HEK293T (cell line): ENCODE results near the gene OR11A1.

Source experiments
- ARNT ChIP-seq: fragments of 450-650 bp; IDR thresholded peaks from 2 replicates; pipeline ENCODE4 v1.6.1; 2017; ENCODE audit warnings: mild to moderate bottlenecking
- BHLHE40 ChIP-seq: fragments of 450-650 bp; IDR thresholded peaks from 2 replicates; pipeline ENCODE4 v1.6.1; 2016; ENCODE audit warnings: mild to moderate bottlenecking, moderate library complexity, borderline replicate concordance
- CTBP1 ChIP-seq: fragments of 450-650 bp; IDR thresholded peaks from 2 replicates; pipeline ENCODE4 v1.6.1; 2016; ENCODE audit warnings: borderline replicate concordance
- ELF4 ChIP-seq: fragments of 450-650 bp; IDR thresholded peaks from 2 replicates; pipeline ENCODE4 v1.6.1; 2017; ENCODE audit warnings: antibody characterized with exemption
- FOXA1 ChIP-seq: fragments of 450-650 bp; IDR thresholded peaks from 2 replicates; pipeline ENCODE4 v1.6.1; 2016; ENCODE audit warnings: mild to moderate bottlenecking
- FOXK2 ChIP-seq: fragments of 450-650 bp; IDR thresholded peaks from 2 replicates; pipeline ENCODE4 v1.6.1; 2016; ENCODE audit warnings: mild to moderate bottlenecking
- HDGF ChIP-seq: fragments of 450-650 bp; IDR thresholded peaks from 2 replicates; pipeline ENCODE4 v1.6.1; 2017; ENCODE audit warnings: antibody characterized with exemption, borderline replicate concordance
- LEF1 ChIP-seq: fragments of 450-650 bp; IDR thresholded peaks from 2 replicates; pipeline ENCODE4 v1.6.1; 2017; ENCODE audit warnings: mild to moderate bottlenecking, borderline replicate concordance
- NFRKB ChIP-seq: fragments of 450-650 bp; IDR thresholded peaks from 2 replicates; pipeline ENCODE4 v1.6.1; 2016; ENCODE audit warnings: mild to moderate bottlenecking, moderate library complexity
- SP1 ChIP-seq: fragments of 450-650 bp; IDR thresholded peaks from 2 replicates; pipeline ENCODE4 v1.6.1; 2017
- SUZ12 ChIP-seq: fragments of 450-650 bp; IDR thresholded peaks from 2 replicates; pipeline ENCODE4 v1.6.1; 2016; ENCODE audit warnings: mild to moderate bottlenecking
- TARDBP ChIP-seq: fragments of 450-650 bp; IDR thresholded peaks from 2 replicates; pipeline ENCODE4 v1.6.1; 2016
- ZNF384 ChIP-seq: fragments of 450-650 bp; IDR thresholded peaks from 2 replicates; pipeline ENCODE4 v1.6.1; 2016
- TF ChIP-seq, protein P1 (sequence below): fragments of 450-650 bp; IDR thresholded peaks from 2 replicates; pipeline ENCODE4 v1.6.1; 2016

DNA sequence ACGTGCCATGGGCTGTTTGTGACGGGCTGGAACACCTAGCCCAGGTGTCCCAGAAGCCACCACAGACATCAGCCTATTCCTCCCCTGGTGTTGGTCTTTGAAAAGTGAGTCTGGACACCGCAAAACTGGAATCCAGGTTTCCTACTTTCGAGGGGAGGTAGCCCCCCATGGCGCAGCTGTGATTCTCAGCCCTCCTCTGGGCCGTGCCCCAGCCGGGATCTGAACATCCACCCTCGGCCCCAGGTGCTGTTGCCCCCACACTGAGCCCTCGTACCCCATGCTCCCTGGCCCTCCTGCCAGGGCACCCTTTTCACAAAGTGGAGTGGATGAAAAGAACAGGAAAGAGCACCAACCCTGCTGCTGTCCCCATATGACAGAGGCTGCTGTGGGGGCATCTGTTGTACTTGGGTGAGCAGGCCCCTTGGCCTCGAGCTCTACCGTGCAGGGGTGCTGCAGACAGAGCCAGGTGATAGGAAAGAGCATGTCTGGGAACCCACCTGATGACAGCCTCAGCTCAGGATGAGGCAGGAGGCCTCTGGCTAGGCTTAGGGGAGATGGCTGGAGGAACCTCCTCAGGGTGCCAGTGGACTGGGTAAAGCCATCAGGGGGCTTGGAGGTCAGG is 49.7 kb upstream of the OR11A1 start:
- TF ChIP-seq FOXK2 (no peak), FOXA1 (no peak), SP1 (no peak), TARDBP (no peak), BHLHE40 (no peak), NFRKB (no peak), ARNT (no peak), HDGF (no peak), ELF4 (no peak), CTBP1 (no peak), LEF1 (no peak), SUZ12 (no peak), ZNF384 (no peak)
- TF ChIP-seq, protein P1, sequence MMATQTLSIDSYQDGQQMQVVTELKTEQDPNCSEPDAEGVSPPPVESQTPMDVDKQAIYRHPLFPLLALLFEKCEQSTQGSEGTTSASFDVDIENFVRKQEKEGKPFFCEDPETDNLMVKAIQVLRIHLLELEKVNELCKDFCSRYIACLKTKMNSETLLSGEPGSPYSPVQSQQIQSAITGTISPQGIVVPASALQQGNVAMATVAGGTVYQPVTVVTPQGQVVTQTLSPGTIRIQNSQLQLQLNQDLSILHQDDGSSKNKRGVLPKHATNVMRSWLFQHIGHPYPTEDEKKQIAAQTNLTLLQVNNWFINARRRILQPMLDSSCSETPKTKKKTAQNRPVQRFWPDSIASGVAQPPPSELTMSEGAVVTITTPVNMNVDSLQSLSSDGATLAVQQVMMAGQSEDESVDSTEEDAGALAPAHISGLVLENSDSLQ, result no peak
